ENCODE data around the gene FAR1.

The FAR1 gene

DNA sequence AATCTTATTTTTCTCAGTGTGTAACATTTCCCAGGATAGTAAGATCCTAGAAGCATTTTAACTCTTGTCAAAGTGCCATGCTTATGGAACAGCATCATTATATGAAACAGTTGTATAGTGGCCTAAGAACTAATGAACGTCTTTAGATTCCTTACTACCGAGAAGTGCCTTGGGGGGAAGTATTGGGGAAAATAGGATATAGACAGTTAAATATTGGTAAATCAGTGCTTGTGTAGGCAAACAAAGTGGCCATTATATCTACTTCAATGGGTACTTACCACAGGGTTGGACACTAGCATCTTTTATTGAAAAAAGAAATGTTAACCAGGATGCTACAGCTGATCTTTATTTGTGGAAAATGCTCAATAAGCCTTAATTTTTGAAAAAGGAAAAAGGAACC is 11.3 kb downstream of the FAR1 start:
- H3K27ac ChIP-seq = no peak overlapping the region
- H3K27me3 ChIP-seq (replicated peaks) = no peaks in the 10 kb centered on the region
- H3K4me3 ChIP-seq (ENCODE audit: low read depth, low read length) = no peak overlapping the region
- in situ Hi-C loops (cut with HindIII; ENCODE audit: low pct_ligation_motif_present, low sequenced_read_pairs) = no loop called here
- H3K36me3 ChIP-seq (replicated peaks) = no peaks in the 10 kb centered on the region
- TF ChIP-seq, protein P1, sequence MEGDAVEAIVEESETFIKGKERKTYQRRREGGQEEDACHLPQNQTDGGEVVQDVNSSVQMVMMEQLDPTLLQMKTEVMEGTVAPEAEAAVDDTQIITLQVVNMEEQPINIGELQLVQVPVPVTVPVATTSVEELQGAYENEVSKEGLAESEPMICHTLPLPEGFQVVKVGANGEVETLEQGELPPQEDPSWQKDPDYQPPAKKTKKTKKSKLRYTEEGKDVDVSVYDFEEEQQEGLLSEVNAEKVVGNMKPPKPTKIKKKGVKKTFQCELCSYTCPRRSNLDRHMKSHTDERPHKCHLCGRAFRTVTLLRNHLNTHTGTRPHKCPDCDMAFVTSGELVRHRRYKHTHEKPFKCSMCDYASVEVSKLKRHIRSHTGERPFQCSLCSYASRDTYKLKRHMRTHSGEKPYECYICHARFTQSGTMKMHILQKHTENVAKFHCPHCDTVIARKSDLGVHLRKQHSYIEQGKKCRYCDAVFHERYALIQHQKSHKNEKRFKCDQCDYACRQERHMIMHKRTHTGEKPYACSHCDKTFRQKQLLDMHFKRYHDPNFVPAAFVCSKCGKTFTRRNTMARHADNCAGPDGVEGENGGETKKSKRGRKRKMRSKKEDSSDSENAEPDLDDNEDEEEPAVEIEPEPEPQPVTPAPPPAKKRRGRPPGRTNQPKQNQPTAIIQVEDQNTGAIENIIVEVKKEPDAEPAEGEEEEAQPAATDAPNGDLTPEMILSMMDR (IDR thresholded peaks at IDR 0.05; ENCODE audit: low read depth, low read length, missing control alignments) = no peak
- no peak for DNase-seq

DNA sequence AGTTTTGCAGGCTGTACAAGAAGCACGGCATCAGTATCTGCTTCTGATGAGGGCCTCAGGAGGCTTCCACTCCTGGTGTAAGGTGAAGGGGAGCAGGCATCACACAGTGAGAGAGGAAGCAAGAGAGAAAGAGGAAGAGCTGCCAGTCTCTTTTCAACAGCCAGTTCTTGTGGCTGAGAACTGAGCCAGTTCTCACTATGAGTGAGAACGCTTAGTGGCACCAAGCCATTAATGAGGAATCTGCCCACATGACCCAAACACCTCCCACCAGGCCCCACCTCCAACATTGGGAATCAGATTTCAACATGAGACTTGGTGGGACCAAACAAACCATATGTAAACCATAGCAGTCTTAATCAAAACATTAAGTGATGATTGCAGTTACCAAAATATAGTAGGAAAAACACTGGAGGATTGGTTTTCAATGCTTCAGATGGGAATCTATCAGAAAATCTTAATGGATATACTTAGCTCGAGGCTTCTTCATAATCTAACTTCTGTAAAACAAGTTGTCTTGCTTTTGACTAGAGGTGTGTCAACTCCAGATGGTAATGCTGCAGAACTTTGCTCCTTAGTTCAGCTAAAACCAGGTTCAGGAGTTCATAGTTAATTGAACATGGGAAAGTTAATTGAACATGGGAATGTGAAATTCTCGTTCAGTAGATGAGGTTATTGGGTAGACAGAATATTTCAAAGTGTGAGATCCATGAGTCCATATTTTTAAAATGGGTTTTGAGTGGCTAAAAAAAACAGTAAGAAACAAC is 12.2 kb downstream of the FAR1 start:
- no peak overlapping the region for H3K4me3 ChIP-seq (ENCODE audit: low read depth, low read length)
- no peak overlapping the region for H3K27ac ChIP-seq
- no peaks in the 10 kb centered on the region for H3K36me3 ChIP-seq (replicated peaks)
- no peaks in the 10 kb centered on the region for H3K27me3 ChIP-seq (replicated peaks)
- in situ Hi-C loops (cut with HindIII; ENCODE audit: low pct_ligation_motif_present, low sequenced_read_pairs) = no loop called here
- TF ChIP-seq, protein P1 (IDR thresholded peaks at IDR 0.05; ENCODE audit: low read depth, low read length, missing control alignments) = no peak
- no peak for DNase-seq

DNA sequence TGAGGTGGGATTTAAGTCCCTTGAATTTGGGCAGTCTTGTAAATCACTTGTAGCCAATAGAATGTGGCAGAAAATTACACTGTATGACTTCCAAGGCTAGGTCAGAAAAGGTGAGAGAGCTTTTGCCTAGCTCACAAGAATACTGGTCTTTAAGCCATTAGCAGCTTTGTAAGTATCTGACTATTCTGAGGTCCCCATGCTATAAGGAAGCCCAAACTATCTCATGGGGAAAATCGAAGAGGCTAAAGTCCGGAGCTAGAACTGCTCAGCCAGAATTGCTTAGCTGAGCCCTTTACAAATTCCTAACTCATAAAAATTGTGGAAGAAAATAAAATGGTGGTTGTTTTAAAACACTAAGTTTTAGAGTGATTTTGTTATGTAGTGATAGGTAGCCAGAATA is 13.0 kb downstream of the FAR1 start:
- H3K27me3 ChIP-seq (replicated peaks) = no peaks in the 10 kb centered on the region
- no peak overlapping the region for H3K4me3 ChIP-seq (ENCODE audit: low read depth, low read length)
- H3K27ac ChIP-seq = no peak overlapping the region
- no peak for DNase-seq
- in situ Hi-C loops (cut with HindIII; ENCODE audit: low pct_ligation_motif_present, low sequenced_read_pairs) = no loop called here
- H3K36me3 ChIP-seq (replicated peaks) = no peaks in the 10 kb centered on the region
- TF ChIP-seq, protein P1 (IDR thresholded peaks at IDR 0.05; ENCODE audit: low read depth, low read length, missing control alignments) = no peak

DNA sequence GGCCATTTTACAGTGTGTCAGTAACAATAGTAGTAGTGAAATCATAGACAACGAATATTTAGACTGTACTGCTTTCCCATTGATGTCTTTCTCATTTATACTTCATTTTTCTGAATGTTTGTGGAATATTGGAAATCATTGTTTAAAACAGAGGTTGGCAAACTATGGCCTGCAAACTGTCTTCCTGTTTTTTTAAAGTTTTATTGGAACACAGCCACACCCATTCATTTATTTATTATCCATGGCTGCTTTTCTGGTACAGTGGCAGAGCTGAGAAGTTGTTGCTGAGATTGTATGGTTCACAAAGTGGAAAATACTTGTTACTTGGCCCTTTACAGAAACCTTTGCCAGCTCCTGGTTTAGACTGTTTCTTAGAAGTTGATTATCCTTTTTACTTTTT is 13.7 kb downstream of the FAR1 start:
- in situ Hi-C loops (cut with HindIII; ENCODE audit: low pct_ligation_motif_present, low sequenced_read_pairs) = no loop called here
- Histone ChIP-seq H3K27ac (no peak overlapping the region), H3K4me3 (ENCODE audit: low read depth, low read length) (no peak overlapping the region), H3K27me3 (replicated peaks) (no peaks in the 10 kb centered on the region), H3K36me3 (replicated peaks) (no peaks in the 10 kb centered on the region)
- TF ChIP-seq, protein P1 (IDR thresholded peaks at IDR 0.05; ENCODE audit: low read depth, low read length, missing control alignments) = no peak
- no peak for DNase-seq

DNA sequence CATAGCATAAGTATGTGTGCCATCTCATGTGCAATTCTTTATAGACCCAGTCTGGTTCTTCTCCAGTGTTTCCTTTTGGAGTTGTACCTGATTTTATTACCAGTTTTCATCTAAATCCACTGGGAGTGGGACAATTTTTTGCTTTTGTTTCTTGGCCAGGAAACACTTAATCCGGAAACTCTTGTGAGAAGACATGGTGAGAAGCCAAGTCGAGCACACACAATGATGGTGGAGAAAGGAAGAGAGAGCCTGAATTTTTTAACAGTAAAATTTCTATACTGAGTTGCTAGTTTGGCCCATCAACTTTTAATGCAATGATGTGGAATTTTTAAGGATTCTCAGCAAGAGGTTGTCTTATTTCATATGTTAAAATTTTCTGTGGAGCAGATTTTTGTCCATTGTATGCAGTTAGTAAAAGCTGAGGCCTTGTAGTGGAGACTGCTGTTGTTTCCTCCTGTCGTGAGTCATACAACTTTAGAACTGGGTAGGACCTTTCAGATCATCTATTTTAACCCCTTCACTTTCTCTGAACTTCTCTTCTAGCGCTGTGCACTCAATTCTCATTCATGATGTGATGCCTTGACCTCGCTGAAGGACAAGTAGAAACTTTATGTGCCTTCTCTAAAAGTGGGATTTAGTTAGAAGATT is 17.1 kb downstream of the FAR1 start:
- DNase-seq = no peak
- no peaks in the 10 kb centered on the region for H3K36me3 ChIP-seq (replicated peaks)
- in situ Hi-C loops (cut with HindIII; ENCODE audit: low pct_ligation_motif_present, low sequenced_read_pairs) = no loop called here
- H3K27ac ChIP-seq = no peak overlapping the region
- H3K27me3 ChIP-seq (replicated peaks) = no peaks in the 10 kb centered on the region
- H3K4me3 ChIP-seq (ENCODE audit: low read depth, low read length) = no peak overlapping the region
- TF ChIP-seq, protein P1 (IDR thresholded peaks at IDR 0.05; ENCODE audit: low read depth, low read length, missing control alignments) = no peak

Data from brain microvascular endothelial cell (primary cell).